Endothelial cell of umbilical vein (primary cell): ENCODE results near the gene CD276. TPM values are rescaled to one million over a fixed set of nuclear protein-coding genes. Genes with fewer than 3 reads are reported as not detected.

Source experiments
- BruUV-seq: library from RNA; stranded (reverse); fragments of 400-500 nt; replicated peaks from 2 replicates; lab custom pipeline; 2021; lab: Mats Ljungman, UMichigan
- CTCF ChIA-PET: fragments of 300-600, 350-600 bp; sonication (Branson Sonifier 250); formaldehyde crosslinking; loops from one replicate; lab custom pipeline; 2021; ENCODE audit warnings: antibody characterized with exemption, inconsistent platforms; lab: Charles Lee
- POLR2A ChIA-PET: fragments of 300-600, 350-600 bp; sonication (Branson Sonifier 250); formaldehyde crosslinking; loops from one replicate; lab custom pipeline; 2021; ENCODE audit warnings: antibody characterized with exemption, inconsistent platforms; lab: Charles Lee
- DNase-seq: peaks from one replicate; pipeline ENCODE4 v3.0.0-alpha.2; 2011; ENCODE audit warnings: low read depth, low spot score
- FAIRE-seq: peaks from 2 replicates; lab custom pipeline; 2011; peaks lifted over from hg19 to GRCh38; lab: Jason Lieb, UNC
- H2AFZ ChIP-seq: 2 replicates; pipeline ENCODE4 v1.6.0; 2012; ENCODE audit warnings: low read depth, low read length, control low read depth, inconsistent platforms
- H3K27ac ChIP-seq: 2 replicates; pipeline ENCODE4 v1.5.1; 2011; ENCODE audit warnings: low read depth, mild to moderate bottlenecking, control low read depth, low read length, moderate library complexity; ENCODE audit not compliant: insufficient read depth
- H3K27me3 ChIP-seq, 2 experiments: 2 replicates each; pipeline versions ENCODE4 v1.6.0 to v1.6.1; 2011; ENCODE audit warnings: low read length in 2 of 2, mixed read lengths in 1 of 2; ENCODE audit not compliant: control insufficient read depth in 2 of 2, insufficient read depth in 2 of 2
- H3K36me3 ChIP-seq, 2 experiments: 2 replicates in 1 of 2; 3 replicates in 1 of 2; pipeline ENCODE4 v1.5.1; 2011; ENCODE audit warnings: low read length in 2 of 2, mild to moderate bottlenecking in 1 of 2, moderate library complexity in 1 of 2; ENCODE audit not compliant: control insufficient read depth in 2 of 2, insufficient read depth in 2 of 2; ENCODE audit errors: extremely low read depth in 1 of 2
- H3K4me1 ChIP-seq: 3 replicates; pipeline ENCODE4 v1.5.1; 2011; ENCODE audit warnings: mild to moderate bottlenecking, low read length; ENCODE audit not compliant: control insufficient read depth, insufficient read depth; ENCODE audit errors: extremely low read depth
- H3K4me2 ChIP-seq: 2 replicates; pipeline ENCODE4 v1.6.1; 2011; ENCODE audit warnings: low read length, control low read depth, mixed read lengths; ENCODE audit not compliant: insufficient read depth
- H3K4me3 ChIP-seq, 3 experiments: fragments of 200-600 bp in 1 of 3; sonication (generic), shearing (Covaris generic) in 1 of 3; replicated peaks in 1 of 3; 2 replicates each; pipeline ENCODE4 v1.5.1; 2011 to 2016; ENCODE audit warnings: control low read depth in 3 of 3, low read length in 3 of 3, mild to moderate bottlenecking in 2 of 3, inconsistent platforms in 1 of 3, low read depth in 1 of 3, moderate library complexity in 1 of 3; ENCODE audit not compliant: insufficient read depth in 1 of 3
- H3K79me2 ChIP-seq: 2 replicates; pipeline ENCODE4 v1.6.0; 2012; ENCODE audit warnings: low read length, inconsistent platforms; ENCODE audit not compliant: control insufficient read depth, insufficient read depth
- H3K9ac ChIP-seq: replicated peaks from 2 replicates; pipeline ENCODE3; 2011; ENCODE audit warnings: low read length, control low read depth; ENCODE audit not compliant: insufficient read depth; ENCODE audit errors: extremely low read depth
- H3K9me1 ChIP-seq: replicated peaks from 3 replicates; pipeline ENCODE4 v1.6.0; 2011; ENCODE audit warnings: mild to moderate bottlenecking, low read length; ENCODE audit not compliant: control insufficient read depth, insufficient read depth; ENCODE audit errors: extremely low read depth
- H3K9me3 ChIP-seq: replicated peaks from 2 replicates; pipeline ENCODE4 v1.5.1; 2012; ENCODE audit warnings: low read length, inconsistent platforms; ENCODE audit not compliant: control insufficient read depth, insufficient read depth
- H4K20me1 ChIP-seq: replicated peaks from 2 replicates; pipeline ENCODE3; 2011; ENCODE audit warnings: mild to moderate bottlenecking, low read length; ENCODE audit not compliant: control insufficient read depth, insufficient read depth; ENCODE audit errors: extremely low read depth
- CTCF ChIP-seq, 2 donors: IDR thresholded peaks; 1 replicate in 1 of 2; 2 replicates in 1 of 2; pipeline ENCODE4 v1.5.1; 2011; ENCODE audit warnings: low read length in 2 of 2, mild to moderate bottlenecking in 2 of 2, moderate library complexity in 2 of 2, control low read depth in 1 of 2, inconsistent platforms in 1 of 2, low read depth in 1 of 2; ENCODE audit not compliant: insufficient read depth in 1 of 2; ENCODE audit errors: extremely low read depth in 1 of 2
- EZH2 ChIP-seq: IDR thresholded peaks from 2 replicates; pipeline ENCODE4 v1.6.1; 2012; ENCODE audit warnings: borderline replicate concordance, low read depth, mild to moderate bottlenecking, moderate library complexity, low read length, inconsistent platforms; ENCODE audit not compliant: severe bottlenecking
- FOS ChIP-seq: IDR thresholded peaks from 2 replicates; pipeline ENCODE4 v1.6.1; 2011; ENCODE audit warnings: mild to moderate bottlenecking, low read length, moderate library complexity, borderline replicate concordance; ENCODE audit not compliant: insufficient read depth
- GATA2 ChIP-seq: IDR thresholded peaks from 2 replicates; pipeline ENCODE4 v1.7.0; 2011; ENCODE audit warnings: low read depth, mild to moderate bottlenecking, moderate library complexity, mixed read lengths, low read length; ENCODE audit not compliant: insufficient read length, insufficient read depth
- JUN ChIP-seq: IDR thresholded peaks from 2 replicates; pipeline ENCODE4 v1.6.1; 2011; ENCODE audit warnings: borderline replicate concordance, low read depth; ENCODE audit not compliant: insufficient read length, insufficient read depth
- MYC ChIP-seq: IDR thresholded peaks from one replicate; pipeline ENCODE4 v1.6.1; 2011; ENCODE audit warnings: mild to moderate bottlenecking, low read depth, low read length
- POLR2A ChIP-seq: IDR thresholded peaks from 2 replicates; pipeline ENCODE4 v1.6.1; 2012; ENCODE audit warnings: low read depth, mild to moderate bottlenecking, control low read depth, low read length
- POLR2AphosphoS5 ChIP-seq: IDR thresholded peaks from 2 replicates; pipeline ENCODE4 v1.6.1; 2012; ENCODE audit warnings: low read depth, mild to moderate bottlenecking, control low read depth, low read length, moderate library complexity; ENCODE audit not compliant: insufficient read depth
- dilution Hi-C: fragments of 300-500 bp; cut with MboI; formaldehyde crosslinking; loops from one replicate; pipeline ENCODE4 v1.15.0; 2019; ENCODE audit warnings: low sequenced_read_pairs; ENCODE audit not compliant: extremely low pct_ligation_motif_present
- intact Hi-C: fragments of 100-400 bp; cut with micrococcal nuclease; formaldehyde crosslinking; loops from one replicate; pipeline ENCODE4 v1.10.0; 2022
- polyA plus RNA-seq, 4 experiments: library from polyadenylated mRNA; depleted of rRNA in 3 of 4; stranded (reverse) in 3 of 4; unstranded in 1 of 4; fragments of >200 nt; gene quantifications; 2 replicates each; pipeline versions ENCODE4 v1.2.1 to v1.2.3, GENCODE V29; 2011 to 2012; ENCODE audit warnings: missing spikeins in 1 of 4
- total RNA-seq: library from RNA; stranded (reverse); gene quantifications from 2 replicates; pipeline ENCODE4 v1.2.3, GENCODE V29; 2021
- TF ChIP-seq, protein P1 (sequence below): IDR thresholded peaks from 2 replicates; pipeline ENCODE4 v1.6.1; 2011; ENCODE audit not compliant: insufficient read depth, insufficient read length

The CD276 gene
- total and polyA plus RNA-seq, 2 donors (not counting 3 experiments of a cell fraction or from before 2014, with no cell fraction given) = 73.6 to 85.7 TPM

DNA sequence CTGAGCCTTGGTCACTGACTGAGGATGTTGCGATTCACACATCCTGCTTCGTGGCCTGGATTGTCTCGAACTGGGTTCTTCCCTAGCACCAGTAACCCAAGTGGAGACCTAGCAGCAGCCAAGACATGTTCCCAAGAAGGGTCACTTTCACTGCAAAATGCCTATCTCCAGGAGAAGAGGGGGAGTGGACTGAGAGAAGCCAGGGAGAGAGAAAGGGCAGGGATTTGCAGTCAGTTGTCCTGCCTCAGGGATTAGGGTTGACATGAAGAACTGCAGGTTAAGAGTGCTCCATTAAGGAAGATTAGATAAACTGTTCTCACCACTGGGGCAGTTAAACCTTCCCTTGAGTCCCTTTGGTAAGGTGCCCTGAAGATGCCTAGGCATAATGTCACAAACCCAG lies 5.7 kb upstream of the CD276 start:
- Histone ChIP-seq H3K27ac (no peak overlapping the region), H3K9me1 (no peaks in the 10 kb centered on the region), H4K20me1 (no peaks in the 10 kb centered on the region), H3K4me2 (no peak overlapping the region), H3K79me2 (no peaks in the 10 kb centered on the region), H3K9me3 (no peaks in the 10 kb centered on the region), H3K27me3 (peaks cover 7 to 19% of the 10 kb centered on the region in 2 experiments), H3K4me3 (no peak overlapping the region), H3K4me1 (peaks cover under 1% of the 10 kb centered on the region), H3K9ac (no peak overlapping the region), H2AFZ (no peak overlapping the region), H3K36me3 (no peaks in the 10 kb centered on the region)
- TF ChIP-seq, protein P1, sequence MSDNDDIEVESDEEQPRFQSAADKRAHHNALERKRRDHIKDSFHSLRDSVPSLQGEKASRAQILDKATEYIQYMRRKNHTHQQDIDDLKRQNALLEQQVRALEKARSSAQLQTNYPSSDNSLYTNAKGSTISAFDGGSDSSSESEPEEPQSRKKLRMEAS = no peak
- no peak for TF ChIP-seq GATA2
- no peak for TF ChIP-seq JUN
- TF ChIP-seq MYC = no peak
- TF ChIP-seq POLR2A = no peak
- TF ChIP-seq POLR2AphosphoS5 = no peak
- no peak for TF ChIP-seq EZH2
- TF ChIP-seq CTCF (IDR thresholded peaks at IDR 0.05; ENCODE audit: extremely low read depth in 1 of 2, insufficient read depth in 1 of 2, low read depth in 1 of 2, low read length in 2 of 2) = no peak
- TF ChIP-seq FOS = no peak
- dilution Hi-C loops (no loop called here), intact Hi-C loops (no loop called here)
- ChIA-PET CTCF (interaction anchor here (0.9 to 10.8 kb wide), 9 partner anchors 8 to 118 kb away, joined by 3 to 368 read pairs (median 33); partner anchors contain the start of gene NPTN), POLR2A (no interaction called here)
- DNase-seq = no peak
- no TSS peak for BruUV-seq
- FAIRE-seq = no peak
